GM12892 (cell line): ENCODE measurements around the gene MX2. TPM values are rescaled to one million over a fixed set of nuclear protein-coding genes. Genes with fewer than 3 reads are reported as not detected.
"Not testable (repeated sequence)": the region's sequence is repeated elsewhere in the genome, so short reads cannot be mapped to it uniquely, and the experiment has no call there.

Source experiments
- DNase-seq: peaks from one replicate; pipeline ENCODE4 v3.0.0; 2011; ENCODE audit not compliant: insufficient read length
- FAIRE-seq: peaks from 2 replicates; lab custom pipeline; 2011; peaks lifted over from hg19 to GRCh38; lab: Jason Lieb, UNC
- POLR2A ChIP-seq: IDR thresholded peaks from 2 replicates; pipeline ENCODE4 v1.6.1; 2011; ENCODE audit warnings: low read depth, low read length, control low read depth
- POLR2AphosphoS5 ChIP-seq: IDR thresholded peaks from 2 replicates; pipeline ENCODE4 v1.6.1; 2011; ENCODE audit warnings: low read depth, low read length, control low read depth
- TAF1 ChIP-seq: IDR thresholded peaks from 2 replicates; pipeline ENCODE4 v1.6.1; 2011; ENCODE audit warnings: low read depth, mild to moderate bottlenecking, control low read depth, low read length, borderline replicate concordance
- polyA plus RNA-seq: library from polyadenylated mRNA; unstranded; fragments of >200 nt; gene quantifications from one replicate; pipeline ENCODE4 v1.2.1, GENCODE V29; 2012; ENCODE audit warnings: missing spikeins, inconsistent platforms; ENCODE audit not compliant: missing spikeins

The MX2 gene
- 50.1 TPM for polyA plus RNA-seq

DNA sequence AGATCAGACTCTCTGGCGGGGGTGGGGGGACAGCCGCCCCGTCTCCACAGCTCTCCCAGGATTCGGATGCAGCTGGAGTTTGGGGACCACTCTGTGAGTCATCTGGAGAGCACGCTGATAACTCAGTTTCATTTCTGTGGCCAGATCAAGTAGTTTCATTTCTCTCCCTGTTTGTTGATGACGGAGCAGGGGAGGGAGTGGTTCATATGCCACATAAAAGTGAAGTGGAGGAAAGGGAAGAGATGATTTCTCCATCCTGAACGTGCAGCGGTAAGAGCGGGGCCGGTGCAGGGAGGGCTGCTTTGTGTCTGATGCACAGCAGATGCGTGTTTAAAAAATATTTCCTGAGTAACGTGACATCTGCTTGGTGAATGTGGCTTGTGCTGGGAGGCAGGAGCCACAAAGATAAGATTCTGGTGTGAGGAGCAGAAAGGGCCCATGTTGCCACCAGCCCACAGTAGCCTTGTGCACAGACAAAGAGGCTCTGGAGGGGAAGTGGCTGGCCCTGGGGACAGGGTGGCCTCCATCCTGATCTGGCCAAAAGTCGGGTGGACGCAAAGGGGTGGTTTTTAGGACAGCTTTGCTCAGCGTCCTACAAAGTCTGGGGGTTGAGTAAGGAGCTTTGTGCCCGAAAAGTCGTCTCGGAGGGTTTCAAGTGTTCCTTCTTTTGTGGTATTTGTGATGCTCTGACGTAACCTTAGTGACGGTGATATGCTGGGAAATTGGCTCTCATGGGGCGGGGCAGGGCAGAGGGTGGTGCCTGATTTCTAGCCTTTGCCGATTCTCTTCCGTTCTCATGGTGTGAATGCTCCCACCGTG is at the start of gene MX2:
MX2 (plus strand) TSS at position 242 of the 819 bp plus-strand sequence. CDS start 14,880 bp downstream, outside the sequence.
- TF ChIP-seq POLR2A (peak; percentile 83), POLR2AphosphoS5 (peak; percentile 87), TAF1 (no peak)
- peak; percentile 95 for FAIRE-seq
- DNase-seq = peak; percentile 44

- DNase-seq, FAIRE-seq: not testable (repeated sequence)
These were observed 48.3 kb upstream of the MX2 start for GRCh38 chr21:41313285-41314164.

DNA sequence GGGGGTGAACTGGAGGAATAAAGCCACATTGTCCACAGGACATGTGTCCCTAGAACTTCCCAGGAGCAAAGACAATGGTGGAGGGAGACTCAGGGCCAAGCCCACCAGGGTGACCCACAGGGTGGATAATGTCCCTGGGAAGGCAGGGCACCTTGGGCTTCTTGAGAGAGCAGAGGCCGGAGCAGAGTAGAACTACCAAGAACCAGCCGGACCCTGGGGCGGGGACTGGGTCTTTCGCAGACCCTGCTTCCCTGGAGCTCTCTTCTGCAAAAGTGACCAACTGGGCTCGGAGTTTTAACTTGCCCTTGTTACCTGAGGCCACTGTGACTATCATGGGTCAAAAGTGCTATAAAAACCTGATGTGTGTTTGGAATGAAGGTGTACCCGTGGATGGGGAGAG is 46.1 kb upstream of the MX2 start:
- TF ChIP-seq POLR2A (no peak), POLR2AphosphoS5 (no peak), TAF1 (no peak)
- FAIRE-seq (no peak), DNase-seq (no peak)

- no peak for FAIRE-seq
- DNase-seq = no peak
- TF ChIP-seq POLR2AphosphoS5 = no peak
- TF ChIP-seq TAF1 = no peak
- no peak for TF ChIP-seq POLR2A
These were observed 45.4 kb upstream of the MX2 start, which contains the start of gene FAM3B for GRCh38 chr21:41316200-41317062. Gene FAM3B (plus strand): TSS chr21:41316801. CDS start chr21:41316880, 79 bp downstream.

DNA sequence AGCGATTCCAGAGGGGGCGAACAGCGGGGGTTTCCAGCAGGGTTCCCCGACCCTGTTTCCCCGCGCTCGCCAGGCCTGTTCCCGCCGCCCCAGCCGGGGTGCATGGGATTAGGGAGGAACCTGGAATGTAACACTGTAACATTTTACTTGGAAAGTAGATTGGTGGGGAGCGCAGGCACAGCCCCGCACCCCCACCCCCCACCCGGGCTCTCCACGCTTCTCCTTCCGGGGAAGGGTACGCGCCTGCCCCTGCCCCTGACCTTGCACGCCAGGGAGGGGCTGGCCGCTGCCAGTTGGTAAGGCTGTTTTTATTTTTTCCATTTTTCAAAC is 44.8 kb upstream of the MX2 start:
- TF ChIP-seq POLR2A (no peak), POLR2AphosphoS5 (no peak), TAF1 (no peak)
- DNase-seq (no peak), FAIRE-seq (no peak)

DNA sequence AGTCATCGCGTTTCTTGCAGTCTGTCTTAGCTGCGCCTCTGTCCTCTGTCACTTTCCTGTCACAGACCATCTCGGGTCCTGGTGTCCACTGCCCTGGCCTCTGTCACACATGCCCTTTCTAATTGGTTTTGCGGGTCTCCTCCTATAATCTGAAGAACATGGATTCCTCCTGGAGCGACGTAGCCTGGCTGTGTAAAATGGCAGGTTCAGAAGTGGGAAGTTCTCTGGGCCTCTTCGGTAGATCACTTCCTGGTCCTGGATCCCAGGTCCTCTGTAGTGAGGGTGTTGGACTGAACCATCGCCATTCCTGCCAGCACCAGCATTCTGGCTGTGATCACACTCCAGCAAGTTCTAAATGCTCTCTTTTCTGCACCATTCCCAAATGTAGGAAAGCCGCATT is 44.4 kb upstream of the MX2 start:
- DNase-seq (no peak), FAIRE-seq (no peak)
- TF ChIP-seq TAF1 = no peak

- no peak for FAIRE-seq
- no peak for DNase-seq
- TF ChIP-seq POLR2A = no peak
- TF ChIP-seq POLR2AphosphoS5 = no peak
- no peak for TF ChIP-seq TAF1
These were observed 43.6 kb upstream of the MX2 start for GRCh38 chr21:41318218-41318617.

GRCh38 chr21:41319273-41319672 is 42.6 kb upstream of the MX2 start:
- FAIRE-seq (no peak), DNase-seq (no peak)
- TF ChIP-seq POLR2AphosphoS5 = no peak
- TF ChIP-seq POLR2A = no peak

- TF ChIP-seq POLR2A (no peak), POLR2AphosphoS5 (no peak), TAF1 (no peak)
- no peak for FAIRE-seq
- DNase-seq = no peak
These were observed 40.5 kb upstream of the MX2 start for GRCh38 chr21:41321211-41321907.

DNA sequence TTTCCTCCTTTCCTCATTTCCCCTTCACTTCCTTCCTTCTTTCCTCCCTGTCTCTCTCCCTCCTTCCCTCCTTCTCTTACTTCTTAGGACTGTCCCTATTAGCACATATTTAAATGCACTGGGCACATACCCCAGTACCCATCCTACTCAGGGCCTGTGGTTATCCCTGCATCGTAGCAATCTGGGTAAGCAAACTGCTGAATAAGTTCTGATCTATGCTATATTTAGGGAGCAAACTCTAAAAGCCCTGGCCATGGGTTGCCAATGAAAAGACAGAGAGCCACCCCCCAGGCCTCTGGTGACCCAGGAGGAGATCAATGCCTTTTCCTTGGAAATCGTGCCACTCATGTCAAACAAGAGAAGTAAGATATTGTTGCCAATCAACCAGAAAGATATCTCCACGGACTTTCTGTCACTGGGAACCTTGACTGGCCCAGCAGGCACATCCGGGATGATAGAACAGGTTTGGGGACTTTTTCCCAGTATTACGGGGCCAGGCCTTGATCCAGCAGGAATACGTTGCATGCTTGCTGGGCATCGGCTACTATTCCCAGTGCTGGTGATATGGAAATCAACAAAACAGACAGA is 39.8 kb upstream of the MX2 start:
- FAIRE-seq (no peak), DNase-seq (no peak)

More for the DNA sequence above, 39.8 kb upstream of the MX2 start:
- TF ChIP-seq TAF1 (no peak), POLR2AphosphoS5 (no peak), POLR2A (no peak)
